K562 (cell line): ENCODE data around the gene DCAF17. TPM values are rescaled to one million over a fixed set of nuclear protein-coding genes. Genes with fewer than 3 reads are reported as not detected.

ENCODE experiments used
- CHCHD3 ChIP-seq: fragments of 250-450 bp; sonication (Bioruptor Pico); IDR thresholded peaks from 2 replicates; pipeline ENCODE4 v2.1.2; 2022; ENCODE audit warnings: mild to moderate bottlenecking
- EHMT2 ChIP-seq: fragments of 450-650 bp; IDR thresholded peaks from 2 replicates; pipeline ENCODE4 v1.6.1; 2018; ENCODE audit warnings: antibody characterized with exemption
- ETV6 ChIP-seq, 3 experiments: fragments of 150-350 bp in 1 of 3; sonication (generic) in 1 of 3; formaldehyde crosslinking in 1 of 3; IDR thresholded peaks; 2 replicates each; pipeline versions ENCODE4 v1.6.1 to v1.8.0; 2014 to 2022; ENCODE audit warnings: borderline replicate concordance in 2 of 3, low read depth in 2 of 3, antibody characterized with exemption in 1 of 3, low read length in 1 of 3, mild to moderate bottlenecking in 1 of 3, missing genetic modification reagents in 1 of 3
- KDM5B ChIP-seq: fragments of 200-600 bp; sonication (generic); IDR thresholded peaks from 2 replicates; pipeline ENCODE4 v1.6.1; 2012; ENCODE audit warnings: low read depth, mild to moderate bottlenecking, moderate library complexity, low read length, control low read depth, inconsistent platforms; ENCODE audit not compliant: insufficient replicate concordance
- MTA2 ChIP-seq: fragments of 450-650 bp; IDR thresholded peaks from 2 replicates; pipeline ENCODE4 v1.6.1; 2016; ENCODE audit warnings: low read depth
- RAD51 ChIP-seq: fragments of 450-650 bp; IDR thresholded peaks from 2 replicates; pipeline ENCODE4 v1.7.1; 2016; ENCODE audit warnings: low read depth, mild to moderate bottlenecking, borderline replicate concordance
- ZNF274 ChIP-seq: IDR thresholded peaks from 2 replicates; pipeline ENCODE4 v1.6.1; 2011; ENCODE audit warnings: low read depth, mild to moderate bottlenecking, low read length, moderate library complexity, borderline replicate concordance
- ZNF311 ChIP-seq: fragments of 250-450 bp; sonication (Bioruptor Pico); IDR thresholded peaks from 2 replicates; pipeline ENCODE4 v1.4.0; 2020; ENCODE audit warnings: mild to moderate bottlenecking, moderate library complexity
- ZNF609 ChIP-seq: sonication (generic); formaldehyde crosslinking; IDR thresholded peaks from 2 replicates; pipeline ENCODE4 v1.8.1; 2023; ENCODE audit warnings: missing genetic modification reagents, mild to moderate bottlenecking, borderline replicate concordance
- polyA plus RNA-seq, 8 experiments: library from polyadenylated mRNA; depleted of rRNA in 4 of 8; stranded (reverse) in 5 of 8; unstranded in 3 of 8; fragments of >200 nt; fragmentation: Nextera tagmentation in 2 of 8; fragmentation: Illumina TruSeq in 1 of 8; extraction: Ambion mirVana in 2 of 8; extraction: Trizol in 1 of 8; gene quantifications; 2 replicates each; pipeline versions ENCODE4 v1.2.1 to v1.2.3, GENCODE V29; 2011 to 2014; ENCODE audit warnings: inconsistent platforms in 1 of 8, missing spikeins in 1 of 8
- total RNA-seq, 7 experiments: library from RNA; depleted of rRNA in 6 of 7; stranded (reverse); fragments of >200 nt in 6 of 7; fragmentation: Illumina TruSeq in 2 of 7; extraction: Trizol in 2 of 7; gene quantifications; 2 replicates each; pipeline versions ENCODE4 v1.2.1 to v1.2.3, GENCODE V29; 2011 to 2021; ENCODE audit warnings: low replicate concordance in 1 of 7
- TF ChIP-seq, protein P1 (sequence below), 3 experiments: fragments of 200-800 bp in 1 of 3; fragments of 250-450 bp in 1 of 3; fragments of 450-650 bp in 1 of 3; sonication (Bioruptor Pico) in 1 of 3; sonication (Bioruptor generic) in 1 of 3; formaldehyde crosslinking in 1 of 3; IDR thresholded peaks; 2 replicates each; pipeline versions ENCODE4 v1.6.1 to v1.8.0; 2016 to 2022; ENCODE audit warnings: mild to moderate bottlenecking in 2 of 3, missing genetic modification characterization in 2 of 3, missing compliant biosample characterization in 1 of 3, moderate library complexity in 1 of 3
- TF ChIP-seq, protein P2 (sequence below): fragments of 250-450 bp; sonication (Bioruptor Pico); IDR thresholded peaks from 2 replicates; pipeline ENCODE4 v1.4.0; 2020; ENCODE audit warnings: borderline replicate concordance
- TF ChIP-seq, protein P3 (sequence below), 2 experiments: fragments of 450-650 bp in 1 of 2; sonication (generic) in 1 of 2; formaldehyde crosslinking; conservative IDR thresholded peaks; 2 replicates each; pipeline versions ENCODE4 v1.4.0 to v1.8.1; 2020 to 2022; ENCODE audit warnings: mild to moderate bottlenecking in 1 of 2, missing genetic modification reagents in 1 of 2

Gene DCAF17
- total and polyA plus RNA-seq, 9 of the 15 experiments (the other 6 are each of a cell fraction or from before 2014, with no cell fraction given): 10.0 to 38.5 (median 27.1) TPM

- TF ChIP-seq, protein P1, sequence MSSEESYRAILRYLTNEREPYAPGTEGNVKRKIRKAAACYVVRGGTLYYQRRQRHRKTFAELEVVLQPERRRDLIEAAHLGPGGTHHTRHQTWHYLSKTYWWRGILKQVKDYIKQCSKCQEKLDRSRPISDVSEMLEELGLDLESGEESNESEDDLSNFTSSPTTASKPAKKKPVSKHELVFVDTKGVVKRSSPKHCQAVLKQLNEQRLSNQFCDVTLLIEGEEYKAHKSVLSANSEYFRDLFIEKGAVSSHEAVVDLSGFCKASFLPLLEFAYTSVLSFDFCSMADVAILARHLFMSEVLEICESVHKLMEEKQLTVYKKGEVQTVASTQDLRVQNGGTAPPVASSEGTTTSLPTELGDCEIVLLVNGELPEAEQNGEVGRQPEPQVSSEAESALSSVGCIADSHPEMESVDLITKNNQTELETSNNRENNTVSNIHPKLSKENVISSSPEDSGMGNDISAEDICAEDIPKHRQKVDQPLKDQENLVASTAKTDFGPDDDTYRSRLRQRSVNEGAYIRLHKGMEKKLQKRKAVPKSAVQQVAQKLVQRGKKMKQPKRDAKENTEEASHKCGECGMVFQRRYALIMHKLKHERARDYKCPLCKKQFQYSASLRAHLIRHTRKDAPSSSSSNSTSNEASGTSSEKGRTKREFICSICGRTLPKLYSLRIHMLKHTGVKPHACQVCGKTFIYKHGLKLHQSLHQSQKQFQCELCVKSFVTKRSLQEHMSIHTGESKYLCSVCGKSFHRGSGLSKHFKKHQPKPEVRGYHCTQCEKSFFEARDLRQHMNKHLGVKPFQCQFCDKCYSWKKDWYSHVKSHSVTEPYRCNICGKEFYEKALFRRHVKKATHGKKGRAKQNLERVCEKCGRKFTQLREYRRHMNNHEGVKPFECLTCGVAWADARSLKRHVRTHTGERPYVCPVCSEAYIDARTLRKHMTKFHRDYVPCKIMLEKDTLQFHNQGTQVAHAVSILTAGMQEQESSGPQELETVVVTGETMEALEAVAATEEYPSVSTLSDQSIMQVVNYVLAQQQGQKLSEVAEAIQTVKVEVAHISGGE (CRISPR knock-in tag; IDR thresholded peaks at IDR 0.05): peak in 2 of 3 experiments; percentile 69 to 93; a peak in 5 of 6 replicates
- TF ChIP-seq, protein P2, sequence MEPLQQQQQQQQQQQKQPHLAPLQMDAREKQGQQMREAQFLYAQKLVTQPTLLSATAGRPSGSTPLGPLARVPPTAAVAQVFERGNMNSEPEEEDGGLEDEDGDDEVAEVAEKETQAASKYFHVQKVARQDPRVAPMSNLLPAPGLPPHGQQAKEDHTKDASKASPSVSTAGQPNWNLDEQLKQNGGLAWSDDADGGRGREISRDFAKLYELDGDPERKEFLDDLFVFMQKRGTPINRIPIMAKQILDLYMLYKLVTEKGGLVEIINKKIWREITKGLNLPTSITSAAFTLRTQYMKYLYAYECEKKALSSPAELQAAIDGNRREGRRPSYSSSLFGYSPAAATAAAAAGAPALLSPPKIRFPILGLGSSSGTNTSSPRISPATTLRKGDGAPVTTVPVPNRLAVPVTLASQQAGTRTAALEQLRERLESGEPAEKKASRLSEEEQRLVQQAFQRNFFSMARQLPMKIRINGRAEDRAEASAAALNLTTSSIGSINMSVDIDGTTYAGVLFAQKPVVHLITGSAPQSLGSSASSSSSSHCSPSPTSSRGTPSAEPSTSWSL (CRISPR knock-in tag): peak; percentile 37; the same call in 1 of the 2 replicates
- TF ChIP-seq, protein P3, sequence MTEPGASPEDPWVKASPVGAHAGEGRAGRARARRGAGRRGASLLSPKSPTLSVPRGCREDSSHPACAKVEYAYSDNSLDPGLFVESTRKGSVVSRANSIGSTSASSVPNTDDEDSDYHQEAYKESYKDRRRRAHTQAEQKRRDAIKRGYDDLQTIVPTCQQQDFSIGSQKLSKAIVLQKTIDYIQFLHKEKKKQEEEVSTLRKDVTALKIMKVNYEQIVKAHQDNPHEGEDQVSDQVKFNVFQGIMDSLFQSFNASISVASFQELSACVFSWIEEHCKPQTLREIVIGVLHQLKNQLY (CRISPR knock-in tag; conservative IDR thresholded peaks at IDR 0.05): 0 out of 4 replicates have a peak, but pooled peaks have one; percentile 62 to 88
- no peak for TF ChIP-seq ZNF609 (CRISPR knock-in tag)
- peak; percentile 47; the same call in 1 of the 2 replicates for TF ChIP-seq CHCHD3 (CRISPR knock-in tag)
- no peak for TF ChIP-seq ZNF274
- no peak; a peak in 1 of 4 replicates for TF ChIP-seq ETV6 (IDR thresholded peaks at IDR 0.05; ENCODE audit: borderline replicate concordance in 1 of 2, low read depth in 2 of 2, low read length in 1 of 2)
- TF ChIP-seq ETV6 (CRISPR knock-in tag; IDR thresholded peaks at IDR 0.05; ENCODE audit: borderline replicate concordance): peak; percentile 64; the same call in 1 of the 2 replicates
- peak; percentile 93 for TF ChIP-seq KDM5B
- no peak for TF ChIP-seq MTA2
- 0 out of 2 replicates have a peak, but pooled peaks have one; percentile 53 for TF ChIP-seq ZNF311 (CRISPR knock-in tag)
- no peak for TF ChIP-seq EHMT2
- TF ChIP-seq RAD51: 0 out of 2 replicates have a peak, but pooled peaks have one; percentile 11
Observed at GRCh38 chr2:171434013-171434989, at the start of gene DCAF17 (continued).
